Lung (tissue), 12 donors: Measurements from ENCODE around the gene FAM131C. TPM values are rescaled to one million over a fixed set of nuclear protein-coding genes. Genes with fewer than 3 reads are reported as not detected.
"Not testable (repeated sequence)": the region's sequence is repeated elsewhere in the genome, so short reads cannot be mapped to it uniquely, and the experiment has no call there.

Experiments used
- ATAC-seq: fragments of 200-7000 bp; cut with Tn5 transposase; one replicate; pipeline ENCODE4 v1.9.1; 2020; ENCODE audit warnings: moderate number of reproducible peaks; ENCODE audit not compliant: insufficient read depth, low FRiP score
- DNase-seq, 3 donors: peaks; one replicate each; pipeline ENCODE4 v3.0.0-alpha.2; 2013 to 2017
- H3K27ac ChIP-seq, 2 donors: one replicate each; pipeline ENCODE4 v1.5.1; 2013; ENCODE audit warnings: mild to moderate bottlenecking in 2 of 2, moderate library complexity in 2 of 2, control low read depth in 1 of 2, inconsistent platforms in 1 of 2, low read depth in 1 of 2, low read length in 1 of 2
- H3K27me3 ChIP-seq, 3 donors: one replicate each; pipeline ENCODE4 v1.5.1; 2013; ENCODE audit warnings: low read length in 2 of 3; ENCODE audit not compliant: control insufficient read depth in 3 of 3, insufficient read depth in 3 of 3
- H3K36me3 ChIP-seq, 4 donors: one replicate each; pipeline ENCODE4 v1.5.1; 2013; ENCODE audit warnings: low read length in 4 of 4, mild to moderate bottlenecking in 1 of 4, moderate library complexity in 1 of 4; ENCODE audit not compliant: control insufficient read depth in 4 of 4, insufficient read depth in 4 of 4
- H3K4me1 ChIP-seq, 5 donors: one replicate each; pipeline ENCODE4 v1.5.1; 2013; ENCODE audit warnings: low read length in 5 of 5, mild to moderate bottlenecking in 2 of 5, moderate library complexity in 1 of 5; ENCODE audit not compliant: control insufficient read depth in 5 of 5, insufficient read depth in 5 of 5
- H3K4me3 ChIP-seq: one replicate; pipeline ENCODE4 v1.5.1; 2013; ENCODE audit warnings: mild to moderate bottlenecking, control low read depth, moderate library complexity
- H3K9ac ChIP-seq, 2 donors: one replicate each; pipeline ENCODE4 v1.5.1; 2013; ENCODE audit warnings: low read length in 2 of 2, control low read depth in 1 of 2; ENCODE audit not compliant: insufficient read depth in 1 of 2
- H3K9me3 ChIP-seq, 4 donors: one replicate each; pipeline ENCODE4 v1.5.1; 2013; ENCODE audit warnings: low read length in 3 of 4, mild to moderate bottlenecking in 1 of 4, moderate library complexity in 1 of 4; ENCODE audit not compliant: control insufficient read depth in 4 of 4, insufficient read depth in 3 of 4
- WGBS, 2 donors: extraction: QIAGEN DNeasy Blood & Tissue Kit; methylation state at CpG; one replicate each; pipeline ENCODE4 v1.1.7; 2013; 5-methylcytosine and 5-hydroxymethylcytosine counted together
- polyA plus RNA-seq, 2 donors: library from polyadenylated mRNA; stranded (reverse); fragments of 200-250 nt; gene quantifications; one replicate each; pipeline ENCODE4 v1.2.1, GENCODE V29; 2013
- total RNA-seq, 2 donors: library from RNA; depleted of rRNA in 1 of 2; stranded (reverse); fragments of >200 nt in 1 of 2; gene quantifications; one replicate each; pipeline ENCODE4 v1.2.1, GENCODE V29; 2014 to 2021
- TF ChIP-seq, protein P1 (sequence below): IDR thresholded peaks from 2 replicates; pipeline ENCODE4 v1.5.1; 2012; ENCODE audit warnings: mild to moderate bottlenecking; ENCODE audit errors: control extremely low read depth, extremely low read depth
- donor health status: control.
- donor health status: control.
- donor health status: Bipolar disorder and iron deficiency.
- donor health status: healthy.
- donor health status: DM: yes; HTN: yes; CAD: no.

Gene FAM131C
- total and polyA plus RNA-seq, 4 donors = not detected

DNA sequence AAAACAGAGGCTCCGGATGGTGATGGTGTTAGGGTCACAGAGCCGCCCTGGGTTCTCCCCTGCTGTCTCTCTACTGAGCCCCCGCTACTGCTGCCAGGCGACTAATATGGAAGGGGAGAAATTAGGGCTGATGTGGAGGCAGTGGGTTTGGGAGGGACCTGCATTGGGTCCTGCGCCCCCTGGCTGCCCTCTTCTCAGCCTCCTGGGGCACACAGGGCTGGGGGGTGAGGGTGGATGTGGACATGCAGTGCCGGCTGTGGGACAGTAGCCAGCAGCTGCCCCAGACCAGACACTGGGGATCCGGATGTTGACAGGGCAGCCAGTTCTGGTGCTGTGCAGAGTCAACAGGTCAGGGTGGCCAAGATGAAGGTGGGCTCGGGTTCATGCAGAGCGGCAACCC, 31.4 kb downstream of the FAM131C start:
- TF ChIP-seq, protein P1, sequence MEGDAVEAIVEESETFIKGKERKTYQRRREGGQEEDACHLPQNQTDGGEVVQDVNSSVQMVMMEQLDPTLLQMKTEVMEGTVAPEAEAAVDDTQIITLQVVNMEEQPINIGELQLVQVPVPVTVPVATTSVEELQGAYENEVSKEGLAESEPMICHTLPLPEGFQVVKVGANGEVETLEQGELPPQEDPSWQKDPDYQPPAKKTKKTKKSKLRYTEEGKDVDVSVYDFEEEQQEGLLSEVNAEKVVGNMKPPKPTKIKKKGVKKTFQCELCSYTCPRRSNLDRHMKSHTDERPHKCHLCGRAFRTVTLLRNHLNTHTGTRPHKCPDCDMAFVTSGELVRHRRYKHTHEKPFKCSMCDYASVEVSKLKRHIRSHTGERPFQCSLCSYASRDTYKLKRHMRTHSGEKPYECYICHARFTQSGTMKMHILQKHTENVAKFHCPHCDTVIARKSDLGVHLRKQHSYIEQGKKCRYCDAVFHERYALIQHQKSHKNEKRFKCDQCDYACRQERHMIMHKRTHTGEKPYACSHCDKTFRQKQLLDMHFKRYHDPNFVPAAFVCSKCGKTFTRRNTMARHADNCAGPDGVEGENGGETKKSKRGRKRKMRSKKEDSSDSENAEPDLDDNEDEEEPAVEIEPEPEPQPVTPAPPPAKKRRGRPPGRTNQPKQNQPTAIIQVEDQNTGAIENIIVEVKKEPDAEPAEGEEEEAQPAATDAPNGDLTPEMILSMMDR = no peak
- no peaks in the 10 kb centered on the region for H3K36me3 ChIP-seq
- ATAC-seq (no peak), DNase-seq (no peak)
- H3K9ac ChIP-seq = no peak overlapping the region
- no peak overlapping the region for H3K4me3 ChIP-seq
- no peaks in the 10 kb centered on the region for H3K9me3 ChIP-seq
- H3K27me3 ChIP-seq = no peaks in the 10 kb centered on the region
- H3K27ac ChIP-seq = no peak overlapping the region
- WGBS, 2 donors = 82 to 84% methylated on average over 9 of the region's 9 CpGs
- H3K4me1 ChIP-seq = peaks cover 0 to 3% (median 0%) of the 10 kb centered on the region in 5 donors

DNA sequence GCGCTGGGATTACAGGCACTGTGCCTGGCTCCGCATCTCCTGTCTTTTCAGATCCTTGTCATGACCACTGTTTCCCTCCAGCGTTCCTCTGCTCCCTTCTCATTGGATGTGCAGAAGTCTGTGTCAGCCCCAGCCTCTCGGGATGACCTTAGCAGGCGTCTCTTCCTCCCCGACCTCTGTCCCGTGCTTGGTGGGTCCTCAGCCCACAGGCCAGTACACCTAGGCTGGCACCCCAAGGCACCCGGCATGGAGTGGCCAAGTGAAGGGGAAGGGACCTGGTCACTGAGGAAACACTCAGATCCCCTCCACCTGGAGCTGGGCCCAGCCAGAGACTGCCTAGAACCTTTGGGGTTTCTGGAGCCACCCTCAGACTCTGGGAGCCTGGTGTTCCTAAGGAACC, 32.3 kb downstream of the FAM131C start:
- no peak for DNase-seq
- 88% methylated on average over 8 of the region's 8 CpGs for WGBS, 2 donors

DNA sequence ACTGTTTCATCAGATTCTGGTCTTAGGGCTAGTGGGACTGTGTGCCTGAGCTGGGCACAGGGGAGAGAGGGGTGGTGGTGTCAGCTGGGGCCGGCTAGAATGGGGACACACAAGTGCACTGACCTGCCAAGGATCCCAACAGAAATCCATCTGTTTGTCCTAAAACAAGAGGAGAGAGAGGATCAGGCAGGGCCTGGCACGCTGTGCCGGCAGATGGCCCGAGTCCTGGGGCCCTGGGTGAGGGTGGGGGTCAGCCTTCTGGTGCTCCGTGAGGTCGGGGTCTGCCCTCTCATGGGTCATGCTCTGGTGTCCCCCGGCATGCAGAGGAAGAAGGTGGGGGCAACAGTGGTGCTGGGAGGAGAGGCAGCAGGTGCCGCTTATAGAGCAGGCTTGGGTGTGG, 33.6 kb downstream of the FAM131C start:
- H3K27me3 ChIP-seq, H3K9me3 ChIP-seq, H3K4me3 ChIP-seq, DNase-seq, H3K27ac ChIP-seq, H3K4me1 ChIP-seq, H3K36me3 ChIP-seq, ATAC-seq, H3K9ac ChIP-seq: not testable (repeated sequence)
- WGBS, 2 donors = 75 to 88% methylated on average over 7 to 8 of the region's 8 CpGs

More for the DNA sequence above, 32.3 kb downstream of the FAM131C start:
- Histone ChIP-seq H3K4me3 (no peak overlapping the region), H3K4me1 (peaks cover 0 to 3% (median 0%) of the 10 kb centered on the region in 5 donors), H3K9me3 (no peaks in the 10 kb centered on the region), H3K27ac (no peak overlapping the region), H3K9ac (no peak overlapping the region), H3K27me3 (no peaks in the 10 kb centered on the region), H3K36me3 (no peaks in the 10 kb centered on the region)
- TF ChIP-seq, protein P1 = no peak
- no peak for ATAC-seq

DNA sequence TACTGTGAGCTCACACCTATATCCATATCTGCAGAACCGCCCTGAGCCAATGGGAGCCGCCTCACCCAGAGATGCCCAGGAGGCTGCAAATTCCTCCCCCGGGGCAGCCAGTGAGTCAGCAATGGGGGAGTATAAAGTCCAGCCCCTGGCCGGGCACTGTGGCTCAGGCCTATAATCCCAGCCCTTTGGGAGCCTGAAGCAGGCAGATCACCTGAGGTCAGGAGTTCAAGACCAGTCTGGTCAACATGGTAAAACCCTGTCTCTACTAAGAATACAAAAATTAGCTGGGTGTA, 34.9 kb downstream of the FAM131C start:
- TF ChIP-seq, protein P1 = no peak
- no peak for DNase-seq
- Histone ChIP-seq H3K9me3 (no peaks in the 10 kb centered on the region), H3K27ac (no peak overlapping the region), H3K4me3 (no peak overlapping the region), H3K36me3 (no peaks in the 10 kb centered on the region), H3K9ac (no peak overlapping the region), H3K4me1 (no peaks in the 10 kb centered on the region), H3K27me3 (no peaks in the 10 kb centered on the region)
- ATAC-seq = no peak
- 85 to 92% methylated on average over 4 of the region's 4 CpGs for WGBS, 2 donors

DNA sequence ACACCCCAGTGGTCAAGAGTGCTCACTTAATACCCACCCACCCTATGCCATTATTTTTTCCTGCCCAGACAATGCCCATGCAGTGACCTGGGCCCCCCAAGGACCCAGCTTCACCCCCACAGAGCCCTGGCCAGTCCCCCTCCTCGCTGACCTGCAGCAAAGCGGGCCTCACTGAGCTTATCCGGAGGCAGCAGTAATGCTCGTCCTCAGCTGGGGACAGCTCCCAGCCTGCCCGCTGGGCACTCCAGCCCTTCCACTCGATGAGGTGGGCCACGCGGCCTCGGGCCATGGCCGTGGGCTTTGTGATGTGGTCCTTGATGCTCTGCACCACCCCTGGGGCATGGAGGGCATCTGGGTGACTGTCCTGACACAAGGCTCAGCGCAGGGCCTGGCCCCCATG, 37.0 kb downstream of the FAM131C start:
- not testable (repeated sequence) for H3K27me3 ChIP-seq, H3K4me1 ChIP-seq, H3K9ac ChIP-seq, DNase-seq, H3K27ac ChIP-seq, H3K4me3 ChIP-seq, ATAC-seq, H3K9me3 ChIP-seq, H3K36me3 ChIP-seq
- 86 to 89% methylated on average over 10 of the region's 11 CpGs for WGBS, 2 donors

DNA sequence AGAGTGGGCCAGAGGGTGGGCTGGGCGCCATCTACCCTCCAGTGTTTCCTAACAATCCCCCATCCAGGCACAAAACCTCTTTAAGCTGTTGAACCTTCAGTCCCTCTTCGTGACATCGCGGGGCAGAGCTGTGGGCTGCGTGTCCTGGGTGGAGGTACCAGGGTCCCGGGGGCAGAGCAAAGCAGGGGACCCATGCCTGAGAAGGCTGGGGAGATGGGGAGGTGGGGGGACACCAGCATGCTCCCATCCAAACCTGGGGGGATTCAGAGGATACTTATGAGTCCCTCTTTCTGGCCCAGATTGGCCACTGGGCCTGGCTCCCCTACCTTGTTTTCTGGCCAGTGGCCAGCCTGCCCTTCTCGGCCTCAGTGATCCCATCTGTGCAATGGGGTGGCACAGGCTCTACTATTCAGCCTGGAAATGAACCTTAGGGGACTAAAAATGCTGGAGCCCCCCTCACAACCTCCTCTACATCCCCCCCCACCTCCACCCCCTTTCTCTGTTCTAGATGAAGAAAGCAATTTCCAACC, 40.3 kb downstream of the FAM131C start:
- 57 to 63% methylated on average over 7 of the region's 7 CpGs for WGBS, 2 donors
- not testable (repeated sequence) for H3K36me3 ChIP-seq, ATAC-seq, H3K9ac ChIP-seq, H3K4me3 ChIP-seq, DNase-seq, H3K9me3 ChIP-seq, H3K4me1 ChIP-seq, H3K27me3 ChIP-seq, H3K27ac ChIP-seq
